Left cardiac atrium (tissue), 4 donors: Measurements from ENCODE around the gene KIF13A. TPM values are rescaled to one million over a fixed set of nuclear protein-coding genes. Genes with fewer than 3 reads are reported as not detected.
"Not testable (repeated sequence)": the region's sequence is repeated elsewhere in the genome, so short reads cannot be mapped to it uniquely, and the experiment has no call there.

ENCODE experiments used
- ATAC-seq, 2 donors: fragments of 200-7000 bp; cut with Tn5 transposase; one replicate each; pipeline ENCODE4 v1.9.1; 2020; ENCODE audit warnings: mild to moderate bottlenecking in 2 of 2, moderate library complexity in 2 of 2
- DNase-seq: peaks from one replicate; pipeline ENCODE4 v3.0.0-alpha.2; 2020
- intact Hi-C, 2 donors: fragments of 100-400 bp; cut with DNase I; formaldehyde crosslinking; loops; one replicate each; pipeline versions ENCODE4 v1.14.1 to v1.15.1; 2022 to 2023
- total RNA-seq, 2 donors: library from RNA; stranded (reverse); fragmentation: NEBNext Ultra II Directional; extraction: Animal tissue kit (Norgen Biotek cat#: 25700); gene quantifications; one replicate each; pipeline ENCODE4 v1.2.1, GENCODE V29; 2021
- donor health status: DM: no; HTN: yes; CAD: no.
- donor health status: DM: no; HTN: yes; CAD: no; lungs with severe emphysema.
- donor health status: DM: yes; HTN: yes; CAD: no.
- donor health status: Dilated cardiomyopathy.

The KIF13A gene
- total RNA-seq, 2 donors from 2014 or later, result 60.5 to 64.7 TPM

GRCh38 chr6:17807431-17807830, 180.0 kb downstream of the KIF13A start:
- not testable (repeated sequence) for DNase-seq
- intact Hi-C loops, result loop anchor here (10.0 kb wide), 2 partner anchors 223 to 653 kb away; no protein-coding TSS in a partner anchor

DNA sequence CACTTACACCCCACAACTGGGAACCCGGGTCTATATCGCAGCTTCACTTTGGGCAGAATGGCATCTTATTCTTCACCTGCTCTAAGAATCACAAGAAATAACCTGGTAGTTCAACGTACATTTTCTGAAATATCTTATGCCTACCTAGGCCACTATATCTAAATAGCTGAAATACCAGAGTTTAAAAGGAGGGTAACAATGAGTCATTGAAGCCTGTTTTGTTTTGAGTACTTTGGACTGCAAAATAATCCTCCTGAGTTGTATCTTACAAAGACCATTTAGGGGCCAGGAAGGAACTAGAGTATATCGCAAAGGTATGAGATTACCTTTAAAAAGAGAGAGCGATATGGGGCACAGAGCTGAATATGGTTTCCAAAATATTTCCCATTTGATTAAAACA, 184.0 kb downstream of the KIF13A start:
- intact Hi-C loops, result loop anchor here (10.0 kb wide), 2 partner anchors 219 to 649 kb away; no protein-coding TSS in a partner anchor
- ATAC-seq (no peak), DNase-seq (no peak)

More at GRCh38 chr6:17807431-17807830, 180.0 kb downstream of the KIF13A start:
- not testable (repeated sequence) for ATAC-seq

- intact Hi-C loops, result no loop called here
- ATAC-seq (no peak), DNase-seq (no peak)
These were observed 188.8 kb downstream of the KIF13A start for GRCh38 chr6:17798477-17799154.

DNA sequence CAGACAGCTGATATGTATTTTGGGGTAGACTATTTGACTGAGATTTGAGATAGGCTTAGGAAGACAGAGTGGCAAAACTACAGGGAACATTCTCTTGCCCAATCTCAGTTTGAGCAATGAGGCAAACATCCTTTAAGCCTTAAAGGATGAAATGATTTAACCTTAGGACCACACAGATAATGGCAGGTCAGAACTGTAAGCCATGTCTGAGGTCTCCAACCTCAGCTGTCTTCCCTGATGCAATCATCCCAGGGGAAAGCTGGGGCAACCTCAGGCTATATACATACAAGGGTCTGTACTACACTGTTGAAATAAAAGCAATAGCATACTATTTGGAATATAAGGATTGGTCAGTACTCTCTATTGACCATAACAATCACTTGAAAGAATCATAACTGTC, 196.9 kb downstream of the KIF13A start:
- intact Hi-C loops, result no loop called here
- ATAC-seq (no peak), DNase-seq (no peak)

GRCh38 chr6:17785094-17785787, 202.2 kb downstream of the KIF13A start:
- ATAC-seq, result no peak
- intact Hi-C loops, result no loop called here
- no peak for DNase-seq

DNA sequence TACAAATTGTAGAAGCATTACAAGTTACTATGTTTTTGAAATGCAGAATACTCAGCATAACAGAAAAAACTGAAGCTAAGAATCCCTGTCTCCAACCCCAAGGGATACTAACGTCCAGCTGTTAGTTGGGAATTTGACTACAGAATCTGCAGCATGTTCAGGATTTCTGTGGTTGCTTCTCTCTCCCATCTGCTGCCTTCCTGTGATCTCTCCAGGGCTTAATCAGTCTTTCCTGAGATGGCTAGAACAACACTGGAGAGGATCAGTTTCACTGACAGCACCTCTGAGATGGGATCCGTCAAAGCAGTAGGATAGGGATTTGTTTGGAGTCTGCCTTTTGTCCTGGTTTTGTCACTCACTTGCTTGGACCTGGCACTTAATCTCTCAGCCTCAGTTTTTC, 207.4 kb downstream of the KIF13A start:
- intact Hi-C loops, result no loop called here
- DNase-seq (no peak), ATAC-seq (no peak)

GRCh38 chr6:17771609-17772008, 215.8 kb downstream of the KIF13A start:
- no peak for DNase-seq
- intact Hi-C loops, result loop anchor here in 1 of 2 donors (10.0 kb wide), 1 partner anchor 107 kb away; no protein-coding TSS in a partner anchor
- no peak for ATAC-seq

GRCh38 chr6:17768881-17769280, 218.6 kb downstream of the KIF13A start:
- no peak for ATAC-seq
- no peak for DNase-seq
- intact Hi-C loops, result no loop called here

GRCh38 chr6:17768388-17768787, 219.0 kb downstream of the KIF13A start:
- intact Hi-C loops, result no loop called here
- ATAC-seq, result peak in 1 of 2 donors; percentile 25
- DNase-seq, result no peak

DNA sequence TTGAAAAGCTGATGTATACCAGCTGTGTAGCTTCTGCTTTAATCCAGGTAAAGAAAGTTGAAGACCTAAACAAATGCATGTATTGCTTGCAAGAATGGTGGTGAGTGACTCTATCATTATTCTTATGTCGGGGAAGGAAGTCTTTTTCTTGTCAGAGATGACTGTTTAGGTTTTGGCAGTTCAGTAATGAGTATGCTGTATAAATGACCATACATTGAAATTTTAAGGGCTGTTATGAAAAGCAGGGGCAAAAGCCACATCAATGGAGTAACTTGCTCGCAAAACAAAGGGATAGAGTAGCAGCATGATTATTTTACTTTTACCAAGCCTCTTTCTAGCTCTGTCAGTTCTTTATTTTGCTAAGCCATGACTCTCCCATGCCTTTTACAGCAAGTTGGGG, 224.8 kb downstream of the KIF13A start:
- no peak for ATAC-seq
- DNase-seq, result no peak
- intact Hi-C loops, result no loop called here

GRCh38 chr6:17758119-17758518, 229.3 kb downstream of the KIF13A start:
- intact Hi-C loops, result no loop called here
- DNase-seq (no peak), ATAC-seq (no peak)

DNA sequence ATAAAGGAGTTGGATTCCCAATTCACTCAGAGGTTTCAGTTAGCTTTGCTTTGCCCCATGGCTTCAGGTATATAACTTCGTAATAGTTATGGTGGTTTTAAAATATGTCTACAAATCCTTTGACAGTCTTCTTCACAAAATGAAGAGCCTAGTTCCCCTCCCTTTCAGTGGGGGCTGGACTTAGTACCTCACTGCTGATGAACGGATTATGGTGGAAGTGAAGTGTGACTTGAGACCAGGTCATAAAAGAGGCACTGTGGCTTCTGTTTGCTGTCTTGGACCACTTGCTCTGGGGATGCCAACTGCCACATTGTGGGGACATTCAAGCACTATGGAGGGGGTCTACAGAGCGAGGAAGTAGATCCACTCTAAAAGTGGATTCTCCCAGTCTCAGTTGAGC, 233.2 kb downstream of the KIF13A start:
- no peak for ATAC-seq
- DNase-seq, result no peak
- intact Hi-C loops, result no loop called here

DNA sequence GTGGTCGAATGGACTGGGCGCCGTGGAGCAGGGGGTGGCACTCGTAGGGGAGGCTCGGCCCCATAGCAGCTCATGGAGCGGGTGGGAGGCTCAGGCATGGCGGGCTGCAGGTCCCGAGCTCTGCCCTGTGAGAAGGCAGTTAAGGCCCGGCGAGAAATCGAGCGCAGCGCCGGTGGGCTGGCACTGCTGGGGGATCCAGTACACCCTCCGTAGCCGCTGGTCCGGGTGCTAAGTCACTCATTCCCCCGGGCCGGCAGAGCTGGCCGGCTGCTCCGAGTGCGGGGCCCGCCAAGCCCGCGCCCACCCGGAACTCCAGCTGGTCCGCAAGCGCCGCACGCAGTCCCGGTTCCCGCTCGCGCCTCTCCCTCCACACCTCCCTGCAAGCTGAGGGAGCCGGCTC, 242.1 kb downstream of the KIF13A start:
- ATAC-seq, DNase-seq, intact Hi-C loops: not testable (repeated sequence)

GRCh38 chr6:17744757-17745308, 242.6 kb downstream of the KIF13A start:
- DNase-seq, intact Hi-C loops, ATAC-seq: not testable (repeated sequence)

DNA sequence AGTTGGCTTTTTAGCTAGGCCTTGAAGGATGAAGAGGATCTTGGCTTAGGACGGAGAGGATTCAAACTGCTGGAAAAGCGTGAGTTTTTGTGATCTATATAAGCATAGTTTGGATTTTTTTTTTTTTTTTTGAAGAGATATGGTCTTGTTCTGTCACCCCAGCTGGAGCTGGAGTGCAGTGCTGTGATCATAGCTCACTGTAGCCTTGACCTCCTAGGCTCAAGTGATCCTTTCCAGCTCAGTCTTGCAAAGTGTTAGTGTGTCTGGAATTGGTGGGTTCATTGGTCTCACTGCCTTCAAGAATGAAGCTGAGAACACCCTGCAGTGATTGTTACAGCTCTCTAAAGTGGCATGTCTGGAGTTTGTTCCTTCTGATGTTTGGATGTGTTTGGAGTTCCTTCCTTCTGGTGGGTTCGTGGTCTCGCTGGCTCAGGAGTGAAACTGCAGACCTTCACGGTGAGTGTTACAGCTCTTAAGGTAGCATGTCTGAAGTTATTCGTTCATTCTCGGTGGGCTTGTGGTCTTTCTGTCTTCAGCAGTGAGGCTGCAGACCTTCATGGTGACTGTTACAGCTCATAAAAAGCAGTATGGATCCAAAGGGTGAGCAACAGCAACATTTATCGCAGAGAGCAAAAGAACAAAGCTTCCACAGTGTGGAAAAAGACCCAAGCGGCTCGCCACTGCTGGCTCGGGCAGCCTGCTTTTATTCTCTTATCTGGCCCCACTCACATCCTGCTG, 243.2 kb downstream of the KIF13A start:
- intact Hi-C loops, result no loop called here
- no peak for DNase-seq
- ATAC-seq, result no peak

DNA sequence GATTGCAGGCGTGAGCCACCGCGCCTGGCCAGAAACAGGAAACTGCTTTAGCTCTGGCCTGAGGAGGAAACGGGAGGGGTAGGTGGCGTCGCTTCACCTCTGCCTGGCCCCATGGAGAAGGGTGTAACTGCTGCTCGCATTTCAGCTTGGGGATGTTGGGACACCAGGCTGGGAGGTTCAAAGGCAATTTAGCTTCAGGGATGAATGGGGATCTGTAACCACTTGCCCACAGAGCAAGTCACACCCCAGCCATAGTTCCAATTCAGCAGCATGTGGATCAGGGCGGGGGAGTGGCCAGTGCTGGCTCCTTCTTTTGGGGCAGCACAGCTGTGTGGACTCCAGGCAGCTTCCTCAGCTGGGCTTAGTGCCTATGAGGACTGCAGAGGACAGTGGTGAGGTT, 245.9 kb downstream of the KIF13A start:
- ATAC-seq, result no peak
- no peak for DNase-seq

GRCh38 chr6:17740559-17741220, 246.7 kb downstream of the KIF13A start:
- intact Hi-C loops, result no loop called here
- ATAC-seq, result no peak
- DNase-seq, result no peak

More for the DNA sequence above, 245.9 kb downstream of the KIF13A start:
- intact Hi-C loops, result no loop called here

DNA sequence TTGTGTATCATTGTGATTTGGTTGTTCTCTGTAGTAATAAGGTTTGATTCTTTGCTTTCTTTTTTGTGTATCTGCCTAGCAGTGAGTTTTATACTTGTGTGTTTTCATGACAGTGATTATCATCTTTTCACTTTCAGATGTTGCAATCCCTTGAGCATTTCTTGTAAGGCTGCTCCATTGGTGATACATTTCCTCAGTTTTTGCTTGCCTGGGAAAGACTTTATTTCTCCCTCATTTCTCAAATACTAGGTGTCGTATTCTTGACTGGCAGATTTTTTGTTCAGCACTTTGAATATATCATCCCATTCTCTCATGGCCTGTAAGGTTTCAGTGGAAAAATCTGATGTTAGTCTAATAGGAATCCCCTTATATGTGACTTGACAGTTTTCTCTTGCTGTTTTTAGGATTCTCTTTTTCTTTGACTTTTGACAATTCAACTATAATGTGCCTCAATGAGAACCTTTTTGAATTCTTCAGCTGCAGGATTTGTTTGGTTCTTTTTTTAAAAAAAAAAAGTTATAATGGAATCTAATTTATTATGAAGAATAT, 249.7 kb downstream of the KIF13A start:
- ATAC-seq (no peak), DNase-seq (no peak)
- intact Hi-C loops, result no loop called here

DNA sequence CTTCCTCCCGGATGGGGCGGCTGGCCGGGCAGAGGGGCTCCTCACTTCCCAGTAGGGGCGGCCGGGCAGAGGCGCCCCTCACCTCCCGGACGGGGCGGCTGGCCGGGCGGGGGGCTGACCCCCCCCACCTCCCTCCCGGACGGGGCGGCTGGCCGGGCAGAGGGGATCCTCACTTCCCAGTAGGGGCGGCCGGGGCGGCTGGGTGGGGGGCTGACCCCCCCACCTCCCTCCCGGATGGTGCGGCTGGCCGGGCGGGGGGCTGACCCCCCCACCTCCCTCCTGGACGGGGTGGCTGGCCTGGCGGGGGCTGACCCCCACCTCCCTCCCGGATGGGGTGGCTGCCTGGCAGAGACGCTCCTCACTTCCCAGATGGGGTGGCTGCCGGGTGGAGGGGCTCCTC, 252.1 kb downstream of the KIF13A start:
- ATAC-seq, DNase-seq, intact Hi-C loops: not testable (repeated sequence)
